H1 (cell line): Measurements from ENCODE around the gene LGR4. TPM values are rescaled to one million over a fixed set of nuclear protein-coding genes. Genes with fewer than 3 reads are reported as not detected.

ENCODE experiments used
- CTCF ChIA-PET: fragments of 300-600 bp; sonication (Branson Sonifier 250); formaldehyde crosslinking; loops from one replicate; lab custom pipeline; 2021; ENCODE audit not compliant: partially characterized antibody; lab: Charles Lee
- POLR2A ChIA-PET: fragments of 300-600 bp; sonication (Branson Sonifier 250); formaldehyde crosslinking; loops from one replicate; lab custom pipeline; 2021; ENCODE audit warnings: inconsistent platforms; ENCODE audit not compliant: partially characterized antibody; lab: Charles Lee
- DNase-seq, 2 experiments: peaks; one replicate each; pipeline versions ENCODE4 v3.0.0 to v3.0.0-alpha.2; 2010 to 2022; ENCODE audit warnings: low spot score in 2 of 2, low read depth in 1 of 2, mixed read lengths in 1 of 2
- FAIRE-seq: peaks from 2 replicates; lab custom pipeline; 2011; peaks lifted over from hg19 to GRCh38; lab: Jason Lieb, UNC
- H2AFZ ChIP-seq: 2 replicates; pipeline ENCODE4 v1.8.1; 2012; ENCODE audit warnings: low read length, inconsistent platforms
- H2AK5ac ChIP-seq: 2 replicates; pipeline ENCODE4 v1.6.1; 2013; ENCODE audit warnings: low read depth, low read length
- H2BK120ac ChIP-seq: replicated peaks from 2 replicates; pipeline ENCODE3; 2013; ENCODE audit warnings: low read depth, low read length, inconsistent platforms
- H2BK12ac ChIP-seq: 2 replicates; pipeline ENCODE4 v1.6.1; 2013; ENCODE audit warnings: low read depth, low read length
- H2BK15ac ChIP-seq: 2 replicates; pipeline ENCODE4 v1.6.1; 2013; ENCODE audit warnings: low read length
- H2BK20ac ChIP-seq: 2 replicates; pipeline ENCODE4 v1.6.1; 2013; ENCODE audit warnings: low read length
- H2BK5ac ChIP-seq: 2 replicates; pipeline ENCODE4 v1.6.1; 2013; ENCODE audit warnings: low read depth, low read length
- H3K14ac ChIP-seq: 2 replicates; pipeline ENCODE4 v1.6.1; 2013; ENCODE audit warnings: inconsistent platforms; ENCODE audit not compliant: insufficient read length
- H3K18ac ChIP-seq: 2 replicates; pipeline ENCODE4 v1.6.1; 2013; ENCODE audit warnings: low read length; ENCODE audit errors: extremely low read depth
- H3K23ac ChIP-seq: 2 replicates; pipeline ENCODE4 v1.6.1; 2013; ENCODE audit warnings: inconsistent platforms; ENCODE audit not compliant: insufficient read length
- H3K23me2 ChIP-seq: 2 replicates; pipeline ENCODE4 v1.6.1; 2013; ENCODE audit warnings: low read depth, low read length
- H3K27ac ChIP-seq: 2 replicates; pipeline ENCODE4 v1.6.1; 2011; ENCODE audit warnings: low read depth, low read length, inconsistent platforms
- H3K27me3 ChIP-seq, 4 experiments: replicated peaks in 1 of 4; 1 replicate in 1 of 4; 2 replicates in 3 of 4; pipeline versions ENCODE4 v1.6.1 to v1.8.1; 2011 to 2013; ENCODE audit warnings: low read length in 3 of 4, mild to moderate bottlenecking in 3 of 4, inconsistent platforms in 2 of 4, mixed read lengths in 2 of 4, moderate library complexity in 1 of 4; ENCODE audit not compliant: control insufficient read depth in 3 of 4, insufficient read depth in 3 of 4; ENCODE audit errors: extremely low read depth in 1 of 4
- H3K36me3 ChIP-seq, 4 experiments: 2 replicates each; pipeline versions ENCODE4 v1.6.1 to v1.8.1; 2011 to 2013; ENCODE audit warnings: mild to moderate bottlenecking in 4 of 4, low read length in 3 of 4, moderate library complexity in 2 of 4, control low read depth in 1 of 4, inconsistent platforms in 1 of 4; ENCODE audit not compliant: insufficient read depth in 4 of 4, control insufficient read depth in 2 of 4
- H3K4ac ChIP-seq: replicated peaks from 2 replicates; pipeline ENCODE3; 2013; ENCODE audit warnings: low read length, low read depth, mixed read lengths, inconsistent platforms; ENCODE audit not compliant: insufficient read length
- H3K4me1 ChIP-seq, 4 experiments: replicated peaks in 1 of 4; 1 replicate in 1 of 4; 2 replicates in 3 of 4; pipeline versions ENCODE4 v1.6.1 to v1.8.1; 2011 to 2013; ENCODE audit warnings: low read length in 3 of 4, inconsistent platforms in 2 of 4, mixed read lengths in 1 of 4; ENCODE audit not compliant: insufficient read depth in 4 of 4, control insufficient read depth in 3 of 4
- H3K4me2 ChIP-seq, 2 experiments: 2 replicates each; pipeline versions ENCODE4 v1.6.1 to v1.8.1; 2011 to 2013; ENCODE audit warnings: low read depth in 2 of 2, low read length in 2 of 2, control low read depth in 1 of 2, inconsistent platforms in 1 of 2, mild to moderate bottlenecking in 1 of 2; ENCODE audit not compliant: insufficient read depth in 1 of 2
- H3K4me3 ChIP-seq, 4 experiments: fragments of 200-600, 300-600 bp in 1 of 4; sonication (generic), shearing (Covaris generic), sonication (Bioruptor Twin) in 1 of 4; 2 replicates each; pipeline versions ENCODE4 v1.5.1 to v1.8.1; 2011 to 2016; ENCODE audit warnings: low read length in 4 of 4, low read depth in 3 of 4, control low read depth in 2 of 4, inconsistent platforms in 2 of 4, mild to moderate bottlenecking in 2 of 4, mixed read lengths in 1 of 4, moderate library complexity in 1 of 4; ENCODE audit not compliant: insufficient read depth in 2 of 4; ENCODE audit errors: extremely low read depth in 1 of 4
- H3K56ac ChIP-seq: replicated peaks from 2 replicates; pipeline ENCODE3; 2013; ENCODE audit warnings: low read depth, mild to moderate bottlenecking, mixed read lengths, low read length, inconsistent platforms; ENCODE audit not compliant: insufficient read length
- H3K79me1 ChIP-seq: 2 replicates; pipeline ENCODE4 v1.6.1; 2013; ENCODE audit warnings: low read depth, low read length, control low read depth
- H3K79me2 ChIP-seq, 2 experiments: 2 replicates each; pipeline versions ENCODE4 v1.6.1 to v1.8.1; 2012 to 2013; ENCODE audit warnings: low read length in 2 of 2, mild to moderate bottlenecking in 2 of 2, inconsistent platforms in 1 of 2; ENCODE audit not compliant: insufficient read depth in 2 of 2, control insufficient read depth in 1 of 2
- H3K9ac ChIP-seq, 4 experiments: replicated peaks in 1 of 4; 1 replicate in 1 of 4; 2 replicates in 3 of 4; pipeline versions ENCODE4 v1.6.1 to v1.8.1; 2011 to 2013; ENCODE audit warnings: low read depth in 3 of 4, low read length in 3 of 4, control low read depth in 2 of 4, mild to moderate bottlenecking in 2 of 4, moderate library complexity in 2 of 4, inconsistent platforms in 1 of 4; ENCODE audit errors: extremely low read depth in 1 of 4
- H3K9me3 ChIP-seq, 2 experiments: 2 replicates each; pipeline versions ENCODE4 v1.6.1 to v1.8.1; 2012 to 2013; ENCODE audit warnings: mild to moderate bottlenecking in 2 of 2, moderate library complexity in 2 of 2, control low read depth in 1 of 2, inconsistent platforms in 1 of 2, low read depth in 1 of 2, low read length in 1 of 2, mixed read lengths in 1 of 2; ENCODE audit not compliant: insufficient read depth in 2 of 2
- H4K20me1 ChIP-seq, 2 experiments: replicated peaks in 1 of 2; 2 replicates each; pipeline versions ENCODE3 to v1.8.1; 2011 to 2013; ENCODE audit warnings: inconsistent platforms in 2 of 2, low read length in 2 of 2, mild to moderate bottlenecking in 1 of 2; ENCODE audit not compliant: insufficient read depth in 2 of 2, control insufficient read depth in 1 of 2
- H4K5ac ChIP-seq: 2 replicates; pipeline ENCODE4 v1.6.1; 2013; ENCODE audit warnings: low read length, low read depth, mixed read lengths, inconsistent platforms; ENCODE audit not compliant: insufficient read length
- H4K8ac ChIP-seq: 2 replicates; pipeline ENCODE4 v1.8.0; 2013; ENCODE audit warnings: mild to moderate bottlenecking, moderate library complexity, low read length, inconsistent platforms; ENCODE audit not compliant: insufficient read depth; ENCODE audit errors: extremely low read depth
- H4K91ac ChIP-seq: replicated peaks from 2 replicates; pipeline ENCODE3; 2013; ENCODE audit warnings: low read length, mixed read lengths, inconsistent platforms; ENCODE audit not compliant: insufficient read length
- ASH2L ChIP-seq: fragments of 200-600, 300-600 bp; sonication (generic); IDR thresholded peaks from one replicate; pipeline ENCODE4 v1.7.1; 2017; ENCODE audit warnings: low read length
- CEBPB ChIP-seq: IDR thresholded peaks from 2 replicates; pipeline ENCODE4 v1.6.1; 2012; ENCODE audit warnings: low read depth, low read length
- EP300 ChIP-seq, 2 experiments: IDR thresholded peaks; 1 replicate in 1 of 2; 2 replicates in 1 of 2; pipeline ENCODE4 v1.6.1; 2011 to 2012; ENCODE audit warnings: low read depth in 2 of 2, low read length in 2 of 2, mild to moderate bottlenecking in 2 of 2, borderline replicate concordance in 1 of 2, inconsistent platforms in 1 of 2, moderate library complexity in 1 of 2
- HDAC2 ChIP-seq, 2 experiments: fragments of 300-600 bp in 1 of 2; sonication (generic) in 1 of 2; IDR thresholded peaks; 2 replicates each; pipeline ENCODE4 v1.6.1; 2011 to 2012; ENCODE audit warnings: low read depth in 2 of 2, low read length in 2 of 2, mild to moderate bottlenecking in 2 of 2, moderate library complexity in 2 of 2, borderline replicate concordance in 1 of 2, inconsistent platforms in 1 of 2
- JUN ChIP-seq: IDR thresholded peaks from 2 replicates; pipeline ENCODE4 v1.6.1; 2011; ENCODE audit warnings: low read depth, mild to moderate bottlenecking, improper control_type of control experiment, low read length
- SP1 ChIP-seq: IDR thresholded peaks from 2 replicates; pipeline ENCODE4 v1.6.1; 2011; ENCODE audit warnings: low read depth, low read length
- TCF12 ChIP-seq: IDR thresholded peaks from 2 replicates; pipeline ENCODE4 v1.6.1; 2011; ENCODE audit warnings: low read depth, mild to moderate bottlenecking, low read length
- TEAD4 ChIP-seq: IDR thresholded peaks from 2 replicates; pipeline ENCODE4 v1.6.1; 2012; ENCODE audit warnings: low read depth, low read length, inconsistent platforms, mixed read lengths
- WGBS, 2 experiments: shearing (Covaris generic) in 1 of 2; methylation state at CpG; one replicate each; pipeline versions ENCODE4 v1.1.6 to v1.1.7; 2013 to 2015; ENCODE audit warnings: low lambda C conversion rate in 2 of 2, mixed read lengths in 2 of 2, inconsistent platforms in 1 of 2, low coverage in 1 of 2, missing lambda C conversion rate in 1 of 2; ENCODE audit not compliant: insufficient replicate concordance in 2 of 2, insufficient coverage in 1 of 2, insufficient read length in 1 of 2; ENCODE audit errors: extremely low coverage in 1 of 2, missing lambda C conversion rate in 1 of 2; 5-methylcytosine and 5-hydroxymethylcytosine counted together
- polyA plus RNA-seq, 7 experiments: library from polyadenylated mRNA; depleted of rRNA in 3 of 7; stranded (reverse) in 5 of 7; unstranded in 2 of 7; fragments of >200 nt in 5 of 7; fragments of 200-250 nt in 2 of 7; gene quantifications; 1 replicate in 5 of 7; 2 replicates in 1 of 7; 4 replicates in 1 of 7; pipeline versions ENCODE4 v1.2.1 to v1.2.3, GENCODE V29; 2011 to 2013; ENCODE audit warnings: missing spikeins in 2 of 7, mixed read lengths in 2 of 7
- total RNA-seq: library from RNA; stranded (reverse); fragmentation: NEBNext Ultra II Directional; extraction: Animal tissue kit (Norgen Biotek cat#: 25700); gene quantifications from 2 replicates; pipeline ENCODE4 v1.2.1, GENCODE V29; 2021
- TF ChIP-seq, protein P1 (sequence below), 3 experiments: IDR thresholded peaks; 1 replicate in 2 of 3; 2 replicates in 1 of 3; pipeline versions ENCODE4 v1.5.1 to v1.6.1; 2011; ENCODE audit warnings: low read length in 3 of 3, mild to moderate bottlenecking in 3 of 3, inconsistent platforms in 2 of 3, low read depth in 1 of 3, moderate library complexity in 1 of 3; ENCODE audit not compliant: insufficient read depth in 1 of 3; ENCODE audit errors: control extremely low read depth in 1 of 3
- TF ChIP-seq, protein P2 (sequence below): IDR thresholded peaks from 2 replicates; pipeline ENCODE4 v1.6.1; 2012; ENCODE audit warnings: inconsistent platforms

LGR4 gene
- total and polyA plus RNA-seq, 2 of the 8 experiments (the other 6 are each of a cell fraction or from before 2014, with no cell fraction given): 26.6 to 61.7 TPM

DNA sequence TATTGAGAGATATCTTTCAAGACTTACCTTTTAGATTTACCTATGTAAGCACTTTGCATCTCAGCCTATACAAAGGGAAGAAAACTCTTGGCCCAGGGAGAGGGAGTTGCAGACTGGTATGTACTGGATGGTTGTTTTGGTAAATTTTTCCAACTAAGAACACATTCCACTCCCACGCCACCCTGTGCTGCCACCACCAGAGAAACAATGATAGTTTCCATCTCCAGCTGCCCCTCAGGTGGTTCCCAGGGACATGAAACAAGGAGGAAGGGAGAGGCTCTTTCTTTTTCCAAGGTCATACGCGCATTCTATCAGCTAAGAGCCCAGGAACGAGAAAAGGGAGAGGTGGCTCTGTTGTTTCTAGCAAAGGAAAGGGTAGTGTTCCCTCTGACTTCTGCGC lies 144.0 kb downstream of the LGR4 start:
- no peak overlapping the region for H3K4ac ChIP-seq
- H2BK20ac ChIP-seq: no peak overlapping the region
- H2BK120ac ChIP-seq: no peak overlapping the region
- no peaks in the 10 kb centered on the region for H3K9me3 ChIP-seq
- H4K20me1 ChIP-seq: no peaks in the 10 kb centered on the region
- peak; percentile 78 for FAIRE-seq
- H2BK15ac ChIP-seq: no peak overlapping the region
- no peaks in the 10 kb centered on the region for H3K79me1 ChIP-seq
- WGBS, 2 experiments: 66% methylated on average over 5 of the region's 5 CpGs; no CpG with 5 or more reads in 1 of the 2 experiments
- H2BK12ac ChIP-seq: no peak overlapping the region; the same call in 1 of the 2 replicates
- no peaks in the 10 kb centered on the region for H3K27me3 ChIP-seq
- no peak overlapping the region for H4K8ac ChIP-seq
- peaks cover 0 to 4% (median 0%) of the 10 kb centered on the region in 4 experiments; a peak in 1 of 8 replicates for H3K36me3 ChIP-seq
- H3K9ac ChIP-seq: no peak overlapping the region; a peak in 1 of 7 replicates
- no peak overlapping the region for H2BK5ac ChIP-seq
- ChIA-PET POLR2A (interaction anchor here (0.7 to 1.5 kb wide), 4 partner anchors 10 to 179 kb away, joined by 3 to 4 read pairs (median 3); no protein-coding TSS in a partner anchor), CTCF (interaction anchor here (0.6 to 1.8 kb wide), 6 partner anchors 23 to 171 kb away, joined by 3 to 5 read pairs (median 4); no protein-coding TSS in a partner anchor)
- no peak overlapping the region for H2AK5ac ChIP-seq
- H4K91ac ChIP-seq: no peak overlapping the region
- H3K27ac ChIP-seq: no peak overlapping the region
- H3K4me3 ChIP-seq: no peak overlapping the region
- DNase-seq: peak in 1 of 2 experiments; percentile 48
- peaks cover 1 to 5% (median 3%) of the 10 kb centered on the region in 4 experiments; a peak in 4 of 7 replicates for H3K4me1 ChIP-seq
- H4K5ac ChIP-seq: no peak overlapping the region
- H3K79me2 ChIP-seq: no peaks in the 10 kb centered on the region
- H3K56ac ChIP-seq: no peak overlapping the region
- TF ChIP-seq TCF12 (0 out of 2 replicates have a peak, but pooled peaks have one; percentile 12), HDAC2 (IDR thresholded peaks at IDR 0.05; ENCODE audit: borderline replicate concordance in 1 of 2, low read depth in 2 of 2, low read length in 2 of 2) (peak in 1 of 2 experiments; percentile 78; a peak in 1 of 4 replicates), EP300 (IDR thresholded peaks at IDR 0.05; ENCODE audit: borderline replicate concordance in 1 of 2, low read depth in 2 of 2, low read length in 2 of 2) (peak in 1 of 2 experiments; percentile 57; a peak in 1 of 3 replicates), TEAD4 (peak; percentile 61), CEBPB (no peak), SP1 (0 out of 2 replicates have a peak, but pooled peaks have one; percentile 46), ASH2L (no peak), JUN (no peak)
- TF ChIP-seq, protein P1, sequence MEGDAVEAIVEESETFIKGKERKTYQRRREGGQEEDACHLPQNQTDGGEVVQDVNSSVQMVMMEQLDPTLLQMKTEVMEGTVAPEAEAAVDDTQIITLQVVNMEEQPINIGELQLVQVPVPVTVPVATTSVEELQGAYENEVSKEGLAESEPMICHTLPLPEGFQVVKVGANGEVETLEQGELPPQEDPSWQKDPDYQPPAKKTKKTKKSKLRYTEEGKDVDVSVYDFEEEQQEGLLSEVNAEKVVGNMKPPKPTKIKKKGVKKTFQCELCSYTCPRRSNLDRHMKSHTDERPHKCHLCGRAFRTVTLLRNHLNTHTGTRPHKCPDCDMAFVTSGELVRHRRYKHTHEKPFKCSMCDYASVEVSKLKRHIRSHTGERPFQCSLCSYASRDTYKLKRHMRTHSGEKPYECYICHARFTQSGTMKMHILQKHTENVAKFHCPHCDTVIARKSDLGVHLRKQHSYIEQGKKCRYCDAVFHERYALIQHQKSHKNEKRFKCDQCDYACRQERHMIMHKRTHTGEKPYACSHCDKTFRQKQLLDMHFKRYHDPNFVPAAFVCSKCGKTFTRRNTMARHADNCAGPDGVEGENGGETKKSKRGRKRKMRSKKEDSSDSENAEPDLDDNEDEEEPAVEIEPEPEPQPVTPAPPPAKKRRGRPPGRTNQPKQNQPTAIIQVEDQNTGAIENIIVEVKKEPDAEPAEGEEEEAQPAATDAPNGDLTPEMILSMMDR (IDR thresholded peaks at IDR 0.05; ENCODE audit: control extremely low read depth in 1 of 3, insufficient read depth in 1 of 3, low read depth in 1 of 3, low read length in 3 of 3): no peak
- TF ChIP-seq, protein P2, sequence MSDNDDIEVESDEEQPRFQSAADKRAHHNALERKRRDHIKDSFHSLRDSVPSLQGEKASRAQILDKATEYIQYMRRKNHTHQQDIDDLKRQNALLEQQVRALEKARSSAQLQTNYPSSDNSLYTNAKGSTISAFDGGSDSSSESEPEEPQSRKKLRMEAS: no peak
- TF ChIP-seq, all 59 proteins: peak for 5
- H3K4me2 ChIP-seq: peak overlapping the region in 1 of 2 experiments; percentile 26; a peak in 2 of 4 replicates
- H3K14ac ChIP-seq: no peak overlapping the region
- H3K18ac ChIP-seq: no peak overlapping the region
- H3K23ac ChIP-seq: no peak overlapping the region
- no peak overlapping the region; the same call in 1 of the 2 replicates for H2AFZ ChIP-seq
- H3K23me2 ChIP-seq: no peaks in the 10 kb centered on the region
